Stomach smooth muscle (tissue), 2 donors: Measurements from ENCODE around the gene SMIM24.

Experiments
- H3K27ac ChIP-seq: one replicate; pipeline ENCODE4 v1.7.0; 2013; ENCODE audit warnings: mild to moderate bottlenecking, low read length, inconsistent platforms
- H3K27me3 ChIP-seq, 2 donors: one replicate each; pipeline ENCODE4 v1.7.0; 2013; ENCODE audit warnings: low read length in 2 of 2; ENCODE audit not compliant: insufficient read depth in 2 of 2, control insufficient read depth in 1 of 2
- H3K36me3 ChIP-seq, 2 donors: one replicate each; pipeline ENCODE4 v1.7.0; 2013; ENCODE audit warnings: low read length in 2 of 2; ENCODE audit not compliant: control insufficient read depth in 2 of 2, insufficient read depth in 2 of 2
- H3K4me1 ChIP-seq: one replicate; pipeline ENCODE4 v1.7.0; 2013; ENCODE audit warnings: low read length; ENCODE audit not compliant: control insufficient read depth, insufficient read depth
- H3K4me3 ChIP-seq, 2 donors: one replicate each; pipeline ENCODE4 v1.7.0; 2013; ENCODE audit warnings: low read length in 2 of 2
- H3K9ac ChIP-seq, 2 donors: one replicate each; pipeline ENCODE4 v1.7.0; 2013; ENCODE audit warnings: low read length in 2 of 2, mild to moderate bottlenecking in 1 of 2
- H3K9me3 ChIP-seq, 2 donors: one replicate each; pipeline ENCODE4 v1.7.0; 2013; ENCODE audit warnings: low read length in 2 of 2; ENCODE audit not compliant: control insufficient read depth in 2 of 2
- donor health status: healthy.
- donor health status: Pancreatic carcinoma.

The SMIM24 gene

DNA sequence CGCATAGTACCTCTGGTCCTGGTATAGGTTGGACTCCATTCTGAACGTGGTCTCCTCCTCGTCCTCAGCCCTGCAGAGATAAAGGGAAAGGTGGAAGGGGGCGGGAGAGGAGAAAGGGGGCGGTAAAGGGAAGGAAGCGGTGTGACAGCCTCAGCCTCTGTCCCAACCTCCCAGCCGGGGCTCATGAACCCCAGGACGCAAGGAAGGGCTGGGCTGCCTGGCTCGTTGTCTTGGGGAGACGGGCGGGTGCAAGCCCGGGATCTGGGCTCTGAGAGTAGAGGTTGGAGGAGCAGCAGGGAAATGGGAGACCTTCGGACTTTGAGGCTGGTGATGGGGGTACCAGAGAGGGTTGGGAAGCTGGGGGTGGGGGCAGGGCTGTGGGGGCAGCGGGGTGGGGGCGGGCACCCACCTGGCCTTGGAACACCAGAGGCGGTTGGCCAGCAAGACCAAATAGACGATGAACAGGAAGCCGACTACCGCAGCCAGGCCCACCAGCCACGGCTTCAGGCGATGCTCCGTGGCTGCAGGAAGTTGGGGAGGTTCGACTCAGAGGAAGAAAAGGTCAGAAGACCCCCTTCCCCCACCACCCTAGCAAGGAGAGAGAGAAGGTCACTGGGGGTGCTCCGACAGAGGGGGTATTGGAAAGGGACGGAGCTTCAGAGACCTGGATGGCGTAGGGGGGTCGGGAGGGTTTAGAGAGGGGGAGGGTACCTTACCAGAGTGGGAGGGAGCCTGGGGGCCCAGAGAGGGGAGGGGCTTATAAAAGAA lies 1.7 kb downstream of the SMIM24 start:
- no peak overlapping the region for H3K9ac ChIP-seq
- H3K36me3 ChIP-seq: no peaks in the 10 kb centered on the region
- H3K27ac ChIP-seq: no peak overlapping the region
- peaks cover 33 to 39% of the 10 kb centered on the region in 2 donors for H3K27me3 ChIP-seq
- H3K4me3 ChIP-seq: no peak overlapping the region
- H3K4me1 ChIP-seq: peaks cover 4% of the 10 kb centered on the region
- no peaks in the 10 kb centered on the region for H3K9me3 ChIP-seq

DNA sequence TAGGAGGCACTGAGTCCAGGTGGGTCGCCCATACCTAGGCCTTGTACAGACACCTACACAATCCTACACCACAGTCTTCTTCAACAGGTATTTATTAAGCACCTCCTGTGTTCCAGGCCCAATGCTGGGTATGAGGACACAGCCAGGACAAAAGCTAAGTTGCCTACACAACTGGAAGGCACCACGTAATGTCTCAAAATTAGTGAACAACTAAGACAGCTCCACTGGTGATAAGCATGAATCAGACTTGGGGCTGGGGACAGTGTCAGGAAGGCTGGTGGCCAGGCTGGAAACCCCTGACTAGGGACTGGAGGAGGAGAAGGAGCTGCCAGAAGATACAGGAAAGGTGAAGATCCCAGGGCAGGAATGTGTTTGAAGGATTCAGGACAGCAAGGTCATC lies 2.4 kb downstream of the SMIM24 start:
- Histone ChIP-seq H3K27ac (no peak overlapping the region), H3K4me1 (peaks cover 4% of the 10 kb centered on the region), H3K9me3 (no peaks in the 10 kb centered on the region), H3K9ac (no peak overlapping the region), H3K27me3 (peaks cover 29 to 39% of the 10 kb centered on the region in 2 donors), H3K4me3 (no peak overlapping the region), H3K36me3 (no peaks in the 10 kb centered on the region)

DNA sequence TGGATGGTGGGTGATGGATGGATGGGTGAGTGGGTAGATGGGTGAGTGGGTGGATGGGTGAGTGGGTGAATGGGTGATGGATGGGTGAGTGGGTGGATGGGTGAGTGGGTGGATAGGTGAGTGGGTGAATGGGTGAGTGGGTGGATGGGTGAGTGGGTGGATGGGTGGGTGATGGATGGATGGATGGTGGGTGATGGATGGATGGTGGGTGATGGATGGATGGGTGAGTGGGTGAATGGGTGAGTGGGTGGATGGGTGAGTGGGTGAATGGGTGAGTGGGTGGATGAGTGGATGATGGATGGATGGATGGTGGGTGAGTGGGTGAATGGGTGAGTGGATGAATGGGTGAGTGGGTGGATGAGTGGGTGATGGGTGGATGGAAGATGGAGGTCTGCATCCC lies 2.8 kb downstream of the SMIM24 start:
- Histone ChIP-seq H3K4me3 (no peak overlapping the region), H3K4me1 (peaks cover 4% of the 10 kb centered on the region), H3K9ac (no peak overlapping the region), H3K27me3 (peaks cover 29 to 39% of the 10 kb centered on the region in 2 donors), H3K36me3 (no peaks in the 10 kb centered on the region), H3K27ac (no peak overlapping the region), H3K9me3 (no peaks in the 10 kb centered on the region)

DNA sequence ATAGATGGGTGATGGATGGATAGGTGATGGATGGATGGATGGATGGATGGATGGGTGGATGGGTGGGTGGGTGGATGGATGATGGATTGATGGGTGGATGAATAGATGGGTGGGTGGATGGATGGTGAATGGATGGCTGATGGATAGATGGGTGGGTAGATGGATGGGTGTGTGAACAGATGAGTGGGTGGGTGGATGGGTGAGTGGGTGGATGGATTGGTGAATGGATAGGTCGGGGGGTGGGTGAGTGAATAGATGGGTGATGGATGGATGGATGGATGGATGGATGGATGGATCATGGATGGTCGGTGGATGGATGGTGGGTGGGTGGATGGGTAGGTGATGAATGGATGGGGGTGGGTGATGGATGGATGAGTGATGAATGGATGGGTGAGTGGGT lies 3.5 kb downstream of the SMIM24 start:
- Histone ChIP-seq H3K4me3 (no peak overlapping the region), H3K36me3 (no peaks in the 10 kb centered on the region), H3K9me3 (no peaks in the 10 kb centered on the region), H3K27ac (no peak overlapping the region), H3K4me1 (peaks cover 11% of the 10 kb centered on the region), H3K9ac (no peak overlapping the region), H3K27me3 (peaks cover 23 to 34% of the 10 kb centered on the region in 2 donors)

DNA sequence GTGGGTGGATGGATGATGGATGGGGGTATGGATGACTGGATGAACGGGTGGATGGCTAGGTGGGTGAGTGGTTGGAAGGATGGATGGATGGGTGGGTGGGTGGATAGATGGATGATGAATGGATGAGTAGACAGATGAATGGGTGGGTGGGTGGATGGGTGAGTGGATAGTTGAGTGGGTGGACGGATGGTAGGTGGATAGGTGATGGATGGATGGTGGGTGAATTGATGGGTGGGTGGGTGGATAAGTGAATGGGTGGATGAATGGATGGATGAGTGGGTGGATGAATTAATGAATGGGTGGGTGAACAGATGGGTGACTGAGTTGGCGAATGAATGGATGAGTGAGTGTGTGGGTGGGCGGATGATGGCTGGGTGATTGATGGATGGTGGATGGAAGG lies 4.9 kb downstream of the SMIM24 start:
- Histone ChIP-seq H3K27ac (no peak overlapping the region), H3K4me3 (no peak overlapping the region), H3K36me3 (no peaks in the 10 kb centered on the region), H3K9ac (no peak overlapping the region), H3K9me3 (no peaks in the 10 kb centered on the region), H3K27me3 (peaks cover 13 to 23% of the 10 kb centered on the region in 2 donors), H3K4me1 (peaks cover 10% of the 10 kb centered on the region)

DNA sequence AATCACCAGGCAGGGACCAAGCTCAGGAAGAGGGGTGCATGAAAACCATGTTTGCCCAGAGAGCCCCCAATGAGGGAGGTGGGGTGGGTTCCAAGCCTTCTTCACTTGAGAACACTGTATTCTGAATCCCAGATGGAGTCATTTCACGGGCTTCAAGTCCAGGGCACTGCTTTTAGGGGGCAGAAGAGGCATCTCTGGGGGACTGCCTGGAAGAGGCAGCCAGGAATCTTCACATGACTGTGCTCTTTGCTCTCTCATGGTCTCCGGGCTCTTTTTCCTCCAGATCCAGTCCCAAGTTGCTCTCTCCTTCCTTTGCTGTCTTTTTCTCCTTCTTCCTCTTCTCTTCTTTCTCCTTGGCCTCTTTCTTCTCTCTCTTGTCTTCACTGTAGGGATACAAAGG lies 5.7 kb downstream of the SMIM24 start:
- H3K4me3 ChIP-seq: no peak overlapping the region
- no peak overlapping the region for H3K27ac ChIP-seq
- peaks cover 7 to 23% of the 10 kb centered on the region in 2 donors for H3K27me3 ChIP-seq
- no peaks in the 10 kb centered on the region for H3K9me3 ChIP-seq
- no peak overlapping the region for H3K9ac ChIP-seq
- no peaks in the 10 kb centered on the region for H3K36me3 ChIP-seq
- peaks cover 13% of the 10 kb centered on the region for H3K4me1 ChIP-seq

DNA sequence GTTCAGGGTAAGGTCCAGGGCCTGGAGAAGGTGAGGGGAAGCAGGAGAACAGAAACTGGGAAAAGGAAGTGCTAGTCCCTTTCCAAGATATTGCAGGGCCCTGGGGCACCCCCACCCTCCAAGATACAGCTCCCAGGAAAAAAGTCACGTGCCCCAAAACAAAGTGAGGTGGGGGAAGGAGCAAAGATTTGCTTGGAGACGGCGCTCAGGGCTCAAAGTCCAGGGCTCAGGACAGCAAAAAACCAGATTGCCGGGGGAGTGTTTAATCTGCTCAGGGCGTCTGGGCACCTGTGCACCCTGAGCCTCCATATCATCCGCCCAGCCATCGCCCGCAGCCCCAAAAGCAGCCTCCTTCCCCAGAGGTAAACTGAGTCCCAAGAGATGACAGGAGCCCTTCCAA lies 6.3 kb downstream of the SMIM24 start:
- no peaks in the 10 kb centered on the region for H3K36me3 ChIP-seq
- no peak overlapping the region for H3K27ac ChIP-seq
- H3K27me3 ChIP-seq: peaks cover 7 to 22% of the 10 kb centered on the region in 2 donors
- H3K4me1 ChIP-seq: peaks cover 15% of the 10 kb centered on the region
- no peaks in the 10 kb centered on the region for H3K9me3 ChIP-seq
- no peak overlapping the region for H3K9ac ChIP-seq
- no peak overlapping the region for H3K4me3 ChIP-seq

DNA sequence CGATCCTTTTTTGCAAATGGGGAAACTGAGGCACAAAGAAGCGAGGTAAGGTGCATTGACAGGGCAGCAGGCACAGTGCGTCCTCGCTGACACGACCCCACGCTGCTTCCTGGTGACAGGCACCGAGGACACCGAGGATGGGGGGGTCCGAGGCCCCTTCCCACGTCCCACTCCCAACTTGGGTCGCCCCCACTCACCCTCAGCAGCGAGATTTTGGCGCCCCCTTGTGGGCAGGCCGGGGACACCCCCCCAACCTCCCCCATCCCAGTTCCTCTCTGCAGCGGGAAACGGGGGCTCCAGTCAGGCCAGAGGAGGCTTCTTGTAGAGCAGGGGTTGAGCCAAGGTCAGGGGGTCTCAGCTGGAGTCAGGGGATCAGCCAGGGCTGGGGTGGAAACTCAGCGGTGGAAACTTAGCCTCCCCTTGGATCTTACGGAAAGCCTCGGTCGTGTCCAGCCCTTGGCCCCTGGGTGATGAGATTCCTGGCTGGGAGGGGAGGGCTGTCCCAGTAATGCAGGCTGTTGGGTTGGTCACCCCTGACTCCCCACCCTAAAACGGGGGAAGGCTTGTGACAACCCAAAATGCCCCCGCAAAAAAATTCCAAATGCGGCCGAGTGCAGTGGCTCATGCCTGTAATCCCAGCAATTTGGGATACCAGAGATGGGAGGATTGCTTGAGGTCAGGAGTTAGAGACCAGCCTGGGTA lies 8.2 kb downstream of the SMIM24 start:
- Histone ChIP-seq H3K9ac (no peak overlapping the region), H3K9me3 (no peaks in the 10 kb centered on the region), H3K27ac (no peak overlapping the region)

DNA sequence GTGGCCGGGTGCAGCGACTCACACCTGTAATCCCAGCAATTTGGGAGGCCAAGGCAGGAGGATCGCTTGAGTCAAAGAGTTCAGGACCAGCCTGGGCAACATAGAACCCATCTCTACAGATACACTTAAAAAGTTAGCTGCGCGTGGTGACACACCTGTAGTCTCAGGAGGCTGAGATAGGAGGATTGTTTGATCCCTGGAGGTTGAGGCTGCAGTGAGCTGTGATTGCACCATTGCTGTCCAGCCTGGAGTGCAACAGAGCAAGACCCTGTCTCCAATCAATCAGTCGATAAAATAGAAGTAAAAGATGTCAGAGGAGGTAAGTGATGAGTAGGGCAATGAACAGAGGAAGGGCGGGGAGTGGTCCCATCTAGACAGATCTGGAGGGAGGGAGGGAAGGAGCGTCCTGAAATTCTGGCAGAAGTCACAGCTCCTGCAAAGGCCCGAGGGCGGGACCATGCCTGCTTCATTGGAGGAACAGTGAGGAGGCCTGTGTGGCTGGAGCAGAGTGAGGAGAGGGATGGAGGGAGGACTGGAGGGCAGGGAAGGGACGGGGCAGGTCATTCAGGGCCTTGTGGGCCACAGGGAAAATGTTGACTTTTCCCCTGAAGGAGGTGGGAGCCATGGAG lies 9.7 kb downstream of the SMIM24 start:
- H3K27me3 ChIP-seq: peaks cover 0 to 12% of the 10 kb centered on the region in 2 donors
- no peak overlapping the region for H3K27ac ChIP-seq
- no peak overlapping the region for H3K9ac ChIP-seq
- peaks cover 33% of the 10 kb centered on the region for H3K4me1 ChIP-seq
- no peaks in the 10 kb centered on the region for H3K36me3 ChIP-seq
- no peaks in the 10 kb centered on the region for H3K9me3 ChIP-seq
- no peak overlapping the region for H3K4me3 ChIP-seq

More for the DNA sequence above, 8.2 kb downstream of the SMIM24 start:
- Histone ChIP-seq H3K4me1 (peaks cover 19% of the 10 kb centered on the region), H3K27me3 (peaks cover 7 to 18% of the 10 kb centered on the region in 2 donors), H3K4me3 (peak overlapping the region in 1 of 2 donors; percentile 44), H3K36me3 (no peaks in the 10 kb centered on the region)

DNA sequence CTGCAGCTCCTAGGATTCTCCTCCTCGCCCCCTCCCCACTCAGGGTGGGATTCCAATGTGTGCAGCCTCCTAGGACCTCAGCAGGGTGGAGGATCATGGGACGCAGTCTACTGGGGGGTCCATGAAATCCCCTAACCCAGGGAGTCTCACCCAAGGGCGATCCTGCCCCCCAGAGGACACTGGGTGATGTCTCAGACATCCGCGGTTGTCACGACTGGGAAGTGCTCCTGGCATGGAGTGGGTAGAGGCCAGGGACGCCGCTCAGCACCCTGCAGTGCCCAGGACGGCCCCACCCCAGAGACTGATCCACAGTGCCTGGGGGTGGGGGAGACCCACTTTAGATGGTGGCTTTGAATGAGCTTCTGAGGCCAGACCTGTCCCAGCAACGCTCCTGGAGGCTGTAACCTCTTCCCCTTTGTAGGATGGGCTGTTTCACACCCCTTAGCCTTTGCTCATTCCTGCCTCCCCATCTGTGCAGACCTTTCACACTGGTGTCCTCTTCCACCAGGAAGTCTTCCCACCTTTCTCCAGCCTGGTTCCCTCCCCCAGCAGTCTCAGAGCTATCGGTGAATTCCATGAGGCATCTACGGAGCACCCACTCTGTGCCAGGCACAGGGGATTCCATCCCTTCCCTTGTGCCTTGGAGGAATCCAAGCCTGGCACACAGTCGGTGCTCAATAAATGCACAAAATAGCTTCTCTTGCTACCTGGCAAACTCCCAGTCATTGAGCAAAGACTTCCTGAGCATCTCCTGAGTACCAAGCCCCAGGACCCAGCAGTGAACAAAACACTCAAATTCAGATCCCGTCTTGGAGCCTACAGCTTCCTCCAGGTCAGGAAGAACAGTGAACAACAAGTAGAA lies 10.5 kb downstream of the SMIM24 start:
- Histone ChIP-seq H3K36me3 (no peaks in the 10 kb centered on the region), H3K27ac (no peak overlapping the region), H3K9ac (peak overlapping the region in 1 of 2 donors; percentile 21), H3K9me3 (no peaks in the 10 kb centered on the region), H3K4me3 (no peak overlapping the region), H3K4me1 (peaks cover 36% of the 10 kb centered on the region), H3K27me3 (peaks cover 0 to 7% of the 10 kb centered on the region in 2 donors)
